Measurements from ENCODE around the gene TM9SF3. TPM values are rescaled to one million over a fixed set of nuclear protein-coding genes. Genes with fewer than 3 reads are reported as not detected.
"Not testable (repeated sequence)": the region's sequence is repeated elsewhere in the genome, so short reads cannot be mapped to it uniquely, and the experiment has no call there.

The TM9SF3 gene
- total RNA-seq, 2 donors from 2014 or later, result 46.0 to 46.7 TPM

DNA sequence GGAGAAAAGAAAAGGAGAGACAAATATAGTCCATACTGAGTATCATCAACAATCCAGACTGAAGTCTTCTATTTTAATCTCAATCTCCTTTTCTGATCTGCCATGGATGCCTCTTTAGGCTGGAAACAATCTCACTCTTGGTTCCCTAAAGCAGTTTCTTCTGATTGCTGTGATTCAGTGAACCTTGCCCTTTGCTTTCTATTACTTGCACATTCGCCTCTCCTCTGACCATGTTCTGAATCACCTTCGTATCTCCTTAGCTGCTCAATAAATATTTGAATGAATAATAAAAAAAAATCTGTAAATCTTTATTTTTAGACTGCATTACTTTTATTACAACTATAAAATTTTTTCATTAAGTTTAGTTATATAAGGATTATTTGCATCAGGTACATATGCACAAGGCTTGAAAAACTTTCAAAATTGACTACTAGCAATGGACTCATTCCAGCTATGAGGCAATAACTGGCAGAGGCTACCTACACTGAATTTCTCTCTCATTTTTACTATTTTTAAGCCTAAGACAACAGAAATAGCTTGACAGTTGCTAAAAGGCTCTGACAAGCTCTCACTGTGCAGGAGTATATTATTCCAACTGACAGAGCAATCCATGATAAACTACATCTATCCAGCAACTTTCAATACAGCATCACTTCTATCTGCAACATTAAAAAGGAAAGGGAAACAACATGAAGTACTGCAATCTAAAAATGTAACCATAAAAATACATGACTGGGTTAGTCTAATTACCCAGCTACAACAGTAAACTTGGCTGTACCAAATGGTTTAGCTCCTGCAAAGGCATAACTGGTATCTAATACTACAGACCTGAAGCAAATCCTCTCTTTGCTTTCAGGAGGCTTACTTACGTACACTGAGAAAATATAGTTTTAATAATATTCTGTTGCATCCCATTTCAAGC lies 25.6 kb downstream of the TM9SF3 start:
- no peak for DNase-seq (ENCODE audit: low spot score)
- Histone ChIP-seq H3K27ac (no peak overlapping the region), H3K4me1 (peaks cover 0 to 8% of the 10 kb centered on the region in 2 donors), H3K27me3 (no peaks in the 10 kb centered on the region), H3K4me3 (no peak overlapping the region), H3K36me3 (peaks cover 32% of the 10 kb centered on the region), H3K9me3 (no peaks in the 10 kb centered on the region)
- TF ChIP-seq, protein P1, sequence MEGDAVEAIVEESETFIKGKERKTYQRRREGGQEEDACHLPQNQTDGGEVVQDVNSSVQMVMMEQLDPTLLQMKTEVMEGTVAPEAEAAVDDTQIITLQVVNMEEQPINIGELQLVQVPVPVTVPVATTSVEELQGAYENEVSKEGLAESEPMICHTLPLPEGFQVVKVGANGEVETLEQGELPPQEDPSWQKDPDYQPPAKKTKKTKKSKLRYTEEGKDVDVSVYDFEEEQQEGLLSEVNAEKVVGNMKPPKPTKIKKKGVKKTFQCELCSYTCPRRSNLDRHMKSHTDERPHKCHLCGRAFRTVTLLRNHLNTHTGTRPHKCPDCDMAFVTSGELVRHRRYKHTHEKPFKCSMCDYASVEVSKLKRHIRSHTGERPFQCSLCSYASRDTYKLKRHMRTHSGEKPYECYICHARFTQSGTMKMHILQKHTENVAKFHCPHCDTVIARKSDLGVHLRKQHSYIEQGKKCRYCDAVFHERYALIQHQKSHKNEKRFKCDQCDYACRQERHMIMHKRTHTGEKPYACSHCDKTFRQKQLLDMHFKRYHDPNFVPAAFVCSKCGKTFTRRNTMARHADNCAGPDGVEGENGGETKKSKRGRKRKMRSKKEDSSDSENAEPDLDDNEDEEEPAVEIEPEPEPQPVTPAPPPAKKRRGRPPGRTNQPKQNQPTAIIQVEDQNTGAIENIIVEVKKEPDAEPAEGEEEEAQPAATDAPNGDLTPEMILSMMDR (IDR thresholded peaks at IDR 0.05), result no peak

DNA sequence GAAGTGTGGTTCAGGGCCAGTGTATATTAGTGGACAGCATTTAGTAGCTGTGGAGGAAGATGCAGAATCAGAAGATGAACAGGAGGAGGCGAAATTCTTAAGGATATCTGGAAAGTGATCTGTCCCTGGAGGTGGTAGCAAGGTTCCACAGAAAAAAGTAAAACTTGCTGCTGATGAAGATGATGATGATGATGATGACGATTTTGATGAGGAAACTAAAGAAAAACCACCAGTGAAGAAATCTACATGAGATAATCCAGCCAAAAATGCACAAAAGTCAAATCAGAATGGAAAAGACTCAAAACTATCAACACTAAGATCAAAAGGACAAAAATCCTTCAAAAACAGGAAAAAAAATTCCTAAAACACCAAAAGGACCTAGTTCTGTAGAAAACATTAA lies 26.3 kb downstream of the TM9SF3 start:
- no peaks in the 10 kb centered on the region for H3K27me3 ChIP-seq
- H3K4me1 ChIP-seq, result peaks cover 0 to 8% of the 10 kb centered on the region in 2 donors
- H3K4me3 ChIP-seq, result no peak overlapping the region
- H3K36me3 ChIP-seq, result peaks cover 32% of the 10 kb centered on the region
- TF ChIP-seq, protein P1 (IDR thresholded peaks at IDR 0.05), result no peak
- no peaks in the 10 kb centered on the region for H3K9me3 ChIP-seq
- H3K27ac ChIP-seq, result no peak overlapping the region
- no peak for DNase-seq (ENCODE audit: low spot score)

DNA sequence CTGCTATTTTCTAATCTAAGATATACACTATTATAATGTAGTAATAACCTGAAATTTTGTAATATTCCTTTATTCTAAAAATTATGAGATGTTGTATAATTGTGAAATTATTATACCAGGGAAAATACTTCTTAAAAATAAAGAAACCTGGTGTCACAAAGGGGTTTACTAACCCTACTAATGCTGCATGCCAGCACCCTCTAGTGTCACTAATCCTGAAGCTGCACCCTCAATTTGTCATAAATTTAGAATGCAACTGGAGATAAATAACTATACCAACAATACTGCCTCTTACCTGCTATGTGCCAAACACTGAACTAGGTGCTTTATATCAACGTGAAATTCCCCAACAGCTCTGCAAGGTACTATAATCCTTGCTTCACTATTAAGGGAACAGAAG lies 30.8 kb downstream of the TM9SF3 start:
- DNase-seq (ENCODE audit: low spot score), result no peak
- TF ChIP-seq, protein P1 (IDR thresholded peaks at IDR 0.05), result peak; percentile 36 to 46
- no peaks in the 10 kb centered on the region for H3K27me3 ChIP-seq
- no peaks in the 10 kb centered on the region for H3K9me3 ChIP-seq
- no peak overlapping the region for H3K27ac ChIP-seq
- no peak overlapping the region for H3K4me3 ChIP-seq
- peaks cover 44% of the 10 kb centered on the region for H3K36me3 ChIP-seq
- no peaks in the 10 kb centered on the region for H3K4me1 ChIP-seq

DNA sequence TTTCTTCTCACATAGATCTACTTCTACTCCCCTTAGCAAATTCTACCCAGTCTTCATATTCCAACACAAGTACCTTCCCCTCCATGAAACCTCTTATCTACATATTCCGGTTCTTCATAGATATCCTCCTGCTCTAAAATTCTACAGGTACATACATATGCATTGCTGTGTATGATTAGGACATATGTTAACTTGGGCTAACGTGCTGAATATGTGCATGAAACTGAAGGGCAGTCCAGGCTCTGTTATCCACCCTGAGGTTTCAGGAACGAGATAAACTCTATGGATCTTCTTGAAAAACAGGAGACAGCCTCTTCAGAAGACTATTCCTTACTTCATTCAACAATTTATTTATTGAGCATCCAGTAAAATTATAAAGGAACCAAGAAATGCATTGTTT lies 31.5 kb downstream of the TM9SF3 start:
- Histone ChIP-seq H3K4me3 (no peak overlapping the region), H3K27me3 (no peaks in the 10 kb centered on the region), H3K27ac (no peak overlapping the region), H3K36me3 (peaks cover 46% of the 10 kb centered on the region), H3K9me3 (no peaks in the 10 kb centered on the region), H3K4me1 (no peaks in the 10 kb centered on the region)
- no peak for DNase-seq (ENCODE audit: low spot score)
- TF ChIP-seq, protein P1 (IDR thresholded peaks at IDR 0.05), result no peak

DNA sequence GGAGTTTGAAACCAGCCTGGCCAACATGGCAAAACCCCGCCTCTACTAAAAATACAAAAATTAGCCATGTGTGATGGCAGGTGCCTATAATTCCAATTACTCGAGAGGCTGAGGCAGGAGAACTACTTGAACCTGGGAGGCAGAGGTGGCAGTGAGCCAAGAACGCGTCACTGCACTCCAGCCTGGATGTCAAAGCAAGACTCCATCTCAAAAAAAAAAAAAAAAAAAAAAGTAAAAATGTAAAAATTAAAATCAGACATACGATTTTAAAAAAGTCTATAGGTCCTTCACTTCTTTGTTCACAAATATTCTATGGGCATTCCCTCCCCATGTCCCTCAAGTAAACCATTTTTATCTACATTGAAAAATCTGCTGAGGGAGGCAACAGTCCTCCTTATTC lies 38.2 kb downstream of the TM9SF3 start:
- H3K4me3 ChIP-seq, result no peak overlapping the region
- no peaks in the 10 kb centered on the region for H3K27me3 ChIP-seq
- TF ChIP-seq, protein P1 (IDR thresholded peaks at IDR 0.05), result no peak
- H3K9me3 ChIP-seq, result no peaks in the 10 kb centered on the region
- no peak overlapping the region for H3K27ac ChIP-seq
- H3K4me1 ChIP-seq, result no peaks in the 10 kb centered on the region
- DNase-seq (ENCODE audit: low spot score), result peak; percentile 61
- peaks cover 64% of the 10 kb centered on the region for H3K36me3 ChIP-seq

DNA sequence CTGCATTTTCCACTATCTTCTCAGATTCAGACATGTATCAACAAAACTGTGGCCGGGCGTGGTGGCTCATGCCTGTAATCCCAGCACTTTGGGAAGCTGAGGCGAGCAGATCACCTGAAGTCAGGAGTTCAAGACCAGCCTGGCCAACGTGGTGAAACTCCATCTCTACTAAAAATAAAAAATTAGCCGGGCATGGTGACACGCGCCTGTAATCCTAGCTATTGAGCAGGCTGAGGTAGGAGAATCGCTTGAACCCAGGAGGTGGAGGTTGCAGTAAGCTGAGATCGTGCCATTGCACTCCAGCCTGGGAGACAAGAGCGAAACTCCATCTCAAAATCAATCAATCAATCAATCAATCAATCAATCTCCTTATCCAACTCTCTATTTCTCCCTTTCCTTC lies 41.3 kb downstream of the TM9SF3 start:
- peaks cover 66% of the 10 kb centered on the region for H3K36me3 ChIP-seq
- H3K27ac ChIP-seq; H3K9me3 ChIP-seq; DNase-seq (ENCODE audit: low spot score); H3K4me1 ChIP-seq; H3K27me3 ChIP-seq; H3K4me3 ChIP-seq: not testable (repeated sequence)
